Type B pancreatic cell (in vitro differentiated cells): ENCODE measurements around the gene ATOH7. TPM values are rescaled to one million over a fixed set of nuclear protein-coding genes. Genes with fewer than 3 reads are reported as not detected.

Experiments
- DNase-seq: peaks from one replicate; pipeline ENCODE4 v3.0.0; 2021; ENCODE audit warnings: mixed read lengths; ENCODE audit not compliant: unreplicated experiment; ENCODE audit errors: extremely low spot score
- H3K27ac Mint-ChIP-seq: 2 replicates; pipeline ENCODE4 v1.8.0; 2021; ENCODE audit warnings: mild to moderate bottlenecking, mixed read lengths
- H3K27me3 Mint-ChIP-seq: 2 replicates; pipeline ENCODE4 v1.8.0; 2021; ENCODE audit warnings: mixed read lengths
- H3K36me3 Mint-ChIP-seq: 2 replicates; pipeline ENCODE4 v1.8.0; 2021; ENCODE audit warnings: mixed read lengths
- H3K4me1 Mint-ChIP-seq: one replicate; pipeline ENCODE4 v1.8.0; 2021; ENCODE audit warnings: mixed read lengths; ENCODE audit not compliant: unreplicated experiment
- H3K4me3 Mint-ChIP-seq: 2 replicates; pipeline ENCODE4 v1.8.0; 2021; ENCODE audit warnings: mild to moderate bottlenecking, mixed read lengths
- H3K9me3 Mint-ChIP-seq: 2 replicates; pipeline ENCODE4 v1.8.0; 2021; ENCODE audit warnings: mixed read lengths
- total RNA-seq: library from RNA; stranded (reverse); gene quantifications from 2 replicates; pipeline ENCODE4 v1.2.1, GENCODE V29; 2021; ENCODE audit warnings: low replicate concordance
- TF ChIP-seq, protein P1 (sequence below): fragments of 200-600 bp; sonication (generic); conservative IDR thresholded peaks from 2 replicates; pipeline ENCODE4 v1.5.0; 2021; ENCODE audit warnings: antibody characterized with exemption, mild to moderate bottlenecking

Gene ATOH7
- total RNA-seq, 1 donor from 2014 or later: 0.60 TPM

DNA sequence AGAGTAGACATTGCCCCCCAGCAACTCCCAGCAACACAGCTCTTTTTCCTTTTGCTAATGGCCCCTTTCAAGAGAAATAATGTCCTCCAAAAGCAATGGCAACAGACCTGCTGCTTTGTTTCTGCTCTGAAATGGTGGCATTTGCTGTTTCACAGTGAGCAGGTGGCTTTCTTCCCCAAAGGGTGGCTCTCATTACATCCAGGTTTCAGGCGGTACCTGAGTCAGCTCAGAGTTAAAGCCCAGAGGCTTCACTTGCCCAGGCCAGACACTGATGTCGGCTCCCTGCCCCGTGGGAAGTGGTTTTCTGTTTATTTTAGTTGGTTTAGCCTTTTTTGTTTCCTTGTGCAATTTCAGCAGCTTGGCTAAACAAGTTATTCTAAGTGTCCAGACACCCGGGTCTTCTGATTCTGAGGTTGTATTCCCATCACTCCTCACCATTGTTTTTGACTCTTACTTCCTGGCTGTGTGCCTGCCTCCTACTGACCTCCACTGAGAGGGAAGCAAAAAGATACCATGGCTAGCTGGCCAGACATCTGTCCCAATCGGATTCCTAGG lies 7.8 kb upstream of the ATOH7 start:
- no peak overlapping the region for H3K4me3 Mint-ChIP-seq
- no peak overlapping the region for H3K27ac Mint-ChIP-seq
- H3K9me3 Mint-ChIP-seq: no peaks in the 10 kb centered on the region
- no peak for DNase-seq
- no peaks in the 10 kb centered on the region for H3K27me3 Mint-ChIP-seq
- H3K4me1 Mint-ChIP-seq: no peaks in the 10 kb centered on the region
- no peaks in the 10 kb centered on the region for H3K36me3 Mint-ChIP-seq
- TF ChIP-seq, protein P1, sequence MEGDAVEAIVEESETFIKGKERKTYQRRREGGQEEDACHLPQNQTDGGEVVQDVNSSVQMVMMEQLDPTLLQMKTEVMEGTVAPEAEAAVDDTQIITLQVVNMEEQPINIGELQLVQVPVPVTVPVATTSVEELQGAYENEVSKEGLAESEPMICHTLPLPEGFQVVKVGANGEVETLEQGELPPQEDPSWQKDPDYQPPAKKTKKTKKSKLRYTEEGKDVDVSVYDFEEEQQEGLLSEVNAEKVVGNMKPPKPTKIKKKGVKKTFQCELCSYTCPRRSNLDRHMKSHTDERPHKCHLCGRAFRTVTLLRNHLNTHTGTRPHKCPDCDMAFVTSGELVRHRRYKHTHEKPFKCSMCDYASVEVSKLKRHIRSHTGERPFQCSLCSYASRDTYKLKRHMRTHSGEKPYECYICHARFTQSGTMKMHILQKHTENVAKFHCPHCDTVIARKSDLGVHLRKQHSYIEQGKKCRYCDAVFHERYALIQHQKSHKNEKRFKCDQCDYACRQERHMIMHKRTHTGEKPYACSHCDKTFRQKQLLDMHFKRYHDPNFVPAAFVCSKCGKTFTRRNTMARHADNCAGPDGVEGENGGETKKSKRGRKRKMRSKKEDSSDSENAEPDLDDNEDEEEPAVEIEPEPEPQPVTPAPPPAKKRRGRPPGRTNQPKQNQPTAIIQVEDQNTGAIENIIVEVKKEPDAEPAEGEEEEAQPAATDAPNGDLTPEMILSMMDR: no peak

DNA sequence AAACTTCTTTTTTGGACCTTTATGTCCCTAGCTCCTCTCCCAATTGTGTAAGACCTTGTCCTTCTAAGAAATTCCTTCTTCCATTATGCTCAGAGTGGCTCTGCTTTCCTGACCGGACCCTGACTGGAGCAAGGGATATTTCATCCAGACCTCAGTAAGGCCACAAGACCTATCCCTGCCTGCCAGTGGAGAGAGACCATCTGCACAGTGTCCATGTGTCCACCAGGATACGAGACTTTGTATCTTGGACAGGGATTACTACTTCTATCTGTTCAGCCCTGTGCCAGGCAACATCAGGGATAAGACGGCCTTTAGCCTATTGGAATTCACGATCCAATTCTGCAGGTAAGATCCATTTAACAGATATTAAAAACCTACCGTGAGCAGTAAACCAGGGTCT lies 7.2 kb upstream of the ATOH7 start:
- H3K27me3 Mint-ChIP-seq: peaks cover under 1% of the 10 kb centered on the region
- no peak overlapping the region for H3K27ac Mint-ChIP-seq
- TF ChIP-seq, protein P1: no peak
- no peak for DNase-seq
- no peaks in the 10 kb centered on the region for H3K4me1 Mint-ChIP-seq
- H3K36me3 Mint-ChIP-seq: no peaks in the 10 kb centered on the region
- no peaks in the 10 kb centered on the region for H3K9me3 Mint-ChIP-seq
- H3K4me3 Mint-ChIP-seq: no peak overlapping the region

DNA sequence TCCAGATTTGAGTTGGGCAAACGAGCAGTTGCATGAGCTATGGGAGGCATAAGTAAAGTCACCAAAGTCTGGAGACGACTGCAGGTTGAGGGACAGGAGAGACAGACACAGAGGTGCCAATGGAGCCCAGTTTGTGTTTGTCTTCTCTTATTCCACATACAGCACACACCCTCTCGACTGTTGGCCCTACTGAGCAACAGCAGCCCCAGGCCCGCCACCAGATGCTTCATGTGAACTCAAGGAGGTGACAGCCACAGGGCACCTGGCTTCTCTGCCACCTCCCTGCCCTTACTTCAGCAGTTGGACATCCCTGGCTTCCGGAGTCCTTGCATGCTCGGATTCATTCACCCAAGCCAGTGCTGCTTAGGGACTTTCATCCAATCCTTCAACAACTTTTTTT lies 6.5 kb upstream of the ATOH7 start:
- Mint-ChIP-seq H3K36me3 (no peaks in the 10 kb centered on the region), H3K4me3 (no peak overlapping the region), H3K27me3 (peaks cover 7% of the 10 kb centered on the region), H3K4me1 (no peaks in the 10 kb centered on the region), H3K9me3 (no peaks in the 10 kb centered on the region), H3K27ac (no peak overlapping the region)
- no peak for DNase-seq
- TF ChIP-seq, protein P1: no peak

DNA sequence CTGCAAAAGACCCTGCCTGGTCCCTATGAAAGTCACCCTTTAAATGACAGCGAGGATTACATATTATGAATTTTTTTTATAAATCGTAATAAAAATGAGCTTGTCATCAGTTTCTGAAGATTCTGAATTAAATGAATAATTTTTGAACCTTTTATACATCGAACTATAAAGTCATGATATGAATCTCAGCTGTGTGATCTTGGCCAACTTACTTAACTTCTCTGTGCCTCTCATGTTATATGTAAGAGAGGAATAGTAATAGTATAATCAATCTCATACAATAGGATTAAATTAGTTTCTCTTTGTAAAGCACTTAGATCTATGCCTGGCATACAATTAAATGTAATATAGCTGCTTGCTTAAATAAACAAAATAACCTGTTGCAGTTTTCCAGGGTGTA lies 5.3 kb upstream of the ATOH7 start:
- H3K4me1 Mint-ChIP-seq: no peaks in the 10 kb centered on the region
- H3K36me3 Mint-ChIP-seq: no peaks in the 10 kb centered on the region
- H3K27ac Mint-ChIP-seq: no peak overlapping the region
- TF ChIP-seq, protein P1: no peak
- peaks cover 15% of the 10 kb centered on the region for H3K27me3 Mint-ChIP-seq
- H3K4me3 Mint-ChIP-seq: no peak overlapping the region
- H3K9me3 Mint-ChIP-seq: no peaks in the 10 kb centered on the region
- no peak for DNase-seq

DNA sequence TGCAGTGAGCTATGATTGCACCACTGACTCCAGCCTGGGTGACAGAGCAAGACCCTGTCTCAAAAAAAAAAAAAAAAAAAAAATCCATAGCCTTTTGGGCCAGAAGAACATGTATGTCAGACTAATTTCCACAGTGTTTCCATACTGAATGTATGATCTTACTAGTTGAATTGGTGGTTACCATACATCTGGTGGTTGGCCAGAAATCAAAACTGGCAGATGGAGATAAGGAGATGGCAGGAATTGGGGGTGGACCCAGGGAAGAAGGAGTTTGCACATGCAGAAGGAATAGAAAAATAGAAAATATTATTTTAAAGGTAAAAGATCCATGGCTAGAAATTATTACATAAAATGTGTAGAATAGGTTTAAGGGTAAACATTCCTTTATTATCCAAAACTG lies 3.7 kb upstream of the ATOH7 start:
- TF ChIP-seq, protein P1: no peak
- H3K4me3 Mint-ChIP-seq: no peak overlapping the region
- H3K9me3 Mint-ChIP-seq: no peaks in the 10 kb centered on the region
- peaks cover 9% of the 10 kb centered on the region for H3K4me1 Mint-ChIP-seq
- peaks cover 24% of the 10 kb centered on the region for H3K27me3 Mint-ChIP-seq
- no peak for DNase-seq
- no peak overlapping the region for H3K27ac Mint-ChIP-seq
- no peaks in the 10 kb centered on the region for H3K36me3 Mint-ChIP-seq

DNA sequence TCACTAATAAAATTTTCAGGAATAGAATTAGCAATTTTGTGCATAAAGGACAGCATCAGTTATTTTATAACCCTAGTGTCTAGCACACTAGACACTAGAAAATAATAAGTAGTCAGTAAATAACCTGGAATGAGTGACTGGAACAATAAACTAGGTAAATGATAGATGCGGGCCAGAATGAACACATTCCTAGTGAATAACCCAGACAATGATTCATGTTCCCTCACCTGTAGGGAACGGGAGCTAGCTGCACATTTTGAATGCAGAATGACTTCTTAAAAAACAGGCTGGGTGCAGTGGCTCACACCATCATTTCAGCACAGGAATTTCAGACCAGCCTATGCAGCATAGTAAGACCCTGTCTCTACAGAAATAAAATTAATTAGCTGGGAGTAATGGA lies 3.2 kb upstream of the ATOH7 start:
- peaks cover 9% of the 10 kb centered on the region for H3K4me1 Mint-ChIP-seq
- no peak overlapping the region for H3K27ac Mint-ChIP-seq
- H3K4me3 Mint-ChIP-seq: no peak overlapping the region
- TF ChIP-seq, protein P1: no peak
- no peaks in the 10 kb centered on the region for H3K9me3 Mint-ChIP-seq
- no peaks in the 10 kb centered on the region for H3K36me3 Mint-ChIP-seq
- DNase-seq: no peak
- H3K27me3 Mint-ChIP-seq: peaks cover 24% of the 10 kb centered on the region
